HCT116 (cell line): ENCODE results near the gene KLRF2. TPM values are rescaled to one million over a fixed set of nuclear protein-coding genes. Genes with fewer than 3 reads are reported as not detected.

Experiments used
- ATAC-seq: fragments of 200-7000 bp; cut with Tn5 transposase; 2 replicates; pipeline ENCODE4 v1.9.1; 2020; ENCODE audit warnings: mild to moderate bottlenecking, moderate library complexity
- BruUV-seq: library from RNA; stranded (reverse); fragments of 400-500 nt; replicated peaks from 2 replicates; lab custom pipeline; 2021; lab: Mats Ljungman, UMichigan
- CTCF ChIA-PET: fragments of 300-600 bp; sonication (Branson Sonifier 250); formaldehyde crosslinking; loops from one replicate; lab custom pipeline; 2021; ENCODE audit warnings: antibody characterized with exemption; lab: Charles Lee
- POLR2A ChIA-PET: fragments of 300-600, 350-600 bp; sonication (Branson Sonifier 250); formaldehyde crosslinking; loops from one replicate; lab custom pipeline; 2021; ENCODE audit warnings: antibody characterized with exemption; lab: Charles Lee
- RAD21 ChIA-PET, 2 experiments: fragments of 300-600 bp; sonication (Branson Sonifier 250); formaldehyde crosslinking; loops; one replicate each; lab custom pipeline; 2023; ENCODE audit warnings: low total read pairs in 2 of 2; ENCODE audit not compliant: uncharacterized antibody in 2 of 2, unreplicated experiment in 2 of 2, low non-redundant PET in 1 of 2; lab: Charles Lee
- DNase-seq: peaks from one replicate; pipeline ENCODE4 v3.0.0-alpha.2; 2010; ENCODE audit warnings: low read depth, low spot score
- H2AFZ ChIP-seq: fragments of 200-600 bp; shearing (Covaris generic), sonication (generic); 2 replicates; pipeline ENCODE4 v1.6.1; 2017; ENCODE audit warnings: low read depth, mixed run types, mixed read lengths, antibody characterized with exemption, low read length; ENCODE audit not compliant: poor library complexity, severe bottlenecking
- H3K27ac ChIP-seq: 2 replicates; pipeline ENCODE4 v1.5.1; 2012; ENCODE audit warnings: low read depth, low read length
- H3K27me3 ChIP-seq: fragments of 200-600 bp; sonication (generic); 2 replicates; pipeline ENCODE4 v1.6.1; 2016; ENCODE audit warnings: mixed run types, low read length, mixed read lengths; ENCODE audit not compliant: insufficient read depth
- H3K36me3 ChIP-seq, 2 experiments: fragments of 200-500 bp in 1 of 2; fragments of 200-600 bp in 1 of 2; sonication (Bioruptor generic) in 1 of 2; sonication (generic) in 1 of 2; 2 replicates each; pipeline versions ENCODE4 v1.5.1 to v1.6.1; 2014 to 2016; ENCODE audit warnings: low read length in 2 of 2, inconsistent platforms in 1 of 2, mixed read lengths in 1 of 2, mixed run types in 1 of 2; ENCODE audit not compliant: insufficient read depth in 2 of 2, control insufficient read depth in 1 of 2
- H3K4me1 ChIP-seq, 2 experiments: fragments of 200-600 bp in 1 of 2; sonication (generic) in 1 of 2; 2 replicates each; pipeline versions ENCODE4 v1.5.1 to v1.6.1; 2012 to 2017; ENCODE audit warnings: low read length in 2 of 2, inconsistent platforms in 1 of 2, mild to moderate bottlenecking in 1 of 2, mixed read lengths in 1 of 2, mixed run types in 1 of 2, moderate library complexity in 1 of 2; ENCODE audit not compliant: insufficient read depth in 2 of 2, control insufficient read depth in 1 of 2
- H3K4me2 ChIP-seq: fragments of 200-600 bp; sonication (generic); 2 replicates; pipeline ENCODE4 v1.6.1; 2017; ENCODE audit warnings: mixed run types, low read length, mixed read lengths
- H3K4me3 ChIP-seq, 2 experiments: fragments of 200-600 bp in 1 of 2; sonication (generic) in 1 of 2; replicated peaks in 1 of 2; 2 replicates each; pipeline ENCODE4 v1.5.1; 2011 to 2016; ENCODE audit warnings: low read length in 2 of 2, control low read depth in 1 of 2, low read depth in 1 of 2, mild to moderate bottlenecking in 1 of 2, mixed read lengths in 1 of 2, mixed run types in 1 of 2
- H3K79me2 ChIP-seq: fragments of 200-600 bp; sonication (generic); 2 replicates; pipeline ENCODE4 v1.6.1; 2017; ENCODE audit warnings: mild to moderate bottlenecking, mixed run types, low read length, moderate library complexity, mixed read lengths; ENCODE audit not compliant: insufficient read depth
- H3K9ac ChIP-seq: fragments of 200-600 bp; sonication (generic); 2 replicates; pipeline ENCODE4 v1.6.1; 2016; ENCODE audit warnings: low read length, mixed read lengths
- H3K9me2 ChIP-seq: fragments of 200-600 bp; sonication (generic), shearing (Covaris generic); 2 replicates; pipeline ENCODE4 v1.6.1; 2017; ENCODE audit warnings: mixed run types, mild to moderate bottlenecking, moderate library complexity; ENCODE audit not compliant: insufficient read depth
- H3K9me3 ChIP-seq, 2 experiments: fragments of 200-500 bp in 1 of 2; fragments of 200-600 bp in 1 of 2; sonication (Bioruptor generic) in 1 of 2; sonication (generic) in 1 of 2; 2 replicates each; pipeline ENCODE4 v1.6.1; 2014 to 2017; ENCODE audit warnings: low read length in 2 of 2, mixed read lengths in 2 of 2, inconsistent platforms in 1 of 2, low read depth in 1 of 2, mild to moderate bottlenecking in 1 of 2, mixed run types in 1 of 2, moderate library complexity in 1 of 2; ENCODE audit not compliant: control insufficient read depth in 1 of 2, insufficient read depth in 1 of 2
- H4K20me1 ChIP-seq: fragments of 200-600 bp; sonication (generic), shearing (Covaris generic); 2 replicates; pipeline ENCODE4 v1.6.1; 2017; ENCODE audit warnings: mixed run types, mild to moderate bottlenecking, moderate library complexity; ENCODE audit not compliant: insufficient read depth
- CEBPB ChIP-seq: IDR thresholded peaks from 2 replicates; pipeline ENCODE4 v1.6.1; 2012; ENCODE audit warnings: low read depth
- EGR1 ChIP-seq: IDR thresholded peaks from 2 replicates; pipeline ENCODE4 v1.6.1; 2012; ENCODE audit warnings: low read depth
- ELF1 ChIP-seq: IDR thresholded peaks from 2 replicates; pipeline ENCODE4 v1.6.1; 2012; ENCODE audit warnings: low read depth, borderline replicate concordance
- EZH2phosphoT487 ChIP-seq: fragments of 200-600 bp; IDR thresholded peaks from 2 replicates; pipeline ENCODE4 v1.6.1; 2018; ENCODE audit warnings: antibody characterized with exemption, borderline replicate concordance
- FOSL1 ChIP-seq: IDR thresholded peaks from 2 replicates; pipeline ENCODE4 v1.6.1; 2012; ENCODE audit warnings: low read depth
- JUND ChIP-seq: IDR thresholded peaks from 2 replicates; pipeline ENCODE4 v1.6.1; 2012
- POLR2A ChIP-seq: IDR thresholded peaks from 2 replicates; pipeline ENCODE4 v1.7.0; 2011; ENCODE audit warnings: borderline replicate concordance; ENCODE audit not compliant: insufficient read depth, insufficient read length; ENCODE audit errors: extremely low read depth
- POLR2AphosphoS5 ChIP-seq: IDR thresholded peaks from 2 replicates; pipeline ENCODE4 v1.6.1; 2011; ENCODE audit warnings: mild to moderate bottlenecking, low read depth, low read length, moderate library complexity
- RAD21 ChIP-seq: IDR thresholded peaks from 2 replicates; pipeline ENCODE4 v1.6.1; 2012; ENCODE audit warnings: low read depth, mild to moderate bottlenecking
- REST ChIP-seq: IDR thresholded peaks from 2 replicates; pipeline ENCODE4 v1.6.1; 2012; ENCODE audit warnings: low read depth
- SIN3A ChIP-seq: IDR thresholded peaks from 2 replicates; pipeline ENCODE4 v1.6.1; 2012; ENCODE audit warnings: low read depth
- YY1 ChIP-seq: IDR thresholded peaks from 2 replicates; pipeline ENCODE4 v1.6.1; 2011; ENCODE audit warnings: low read length, low read depth, moderate library complexity, mild to moderate bottlenecking; ENCODE audit not compliant: insufficient replicate concordance; ENCODE audit errors: extremely low read depth
- ZFX ChIP-seq: fragments of 450-650 bp; IDR thresholded peaks from 2 replicates; pipeline ENCODE4 v1.6.1; 2017
- intact Hi-C: fragments of 100-400 bp; cut with micrococcal nuclease; formaldehyde crosslinking; loops from 2 replicates; pipeline ENCODE4 v1.10.0; 2022
- total RNA-seq: library from RNA; stranded (reverse); gene quantifications from one replicate; pipeline ENCODE4 v1.2.1, GENCODE V29; 2021; ENCODE audit not compliant: unreplicated experiment
- TF ChIP-seq, protein P1 (sequence below): IDR thresholded peaks from 2 replicates; pipeline ENCODE4 v1.6.1; 2012

KLRF2 gene
- total RNA-seq, 1 experiment from 2014 or later: not detected

- no peak for TF ChIP-seq REST
Observed at GRCh38 chr12:9848899-9849298, 32.4 kb upstream of the KLRF2 start (continued).

GRCh38 chr12:9851050-9851449, 30.2 kb upstream of the KLRF2 start:
- ATAC-seq: no peak
- DNase-seq: no peak
- TF ChIP-seq POLR2AphosphoS5 (no peak), FOSL1 (no peak), REST (no peak), POLR2A (no peak), SIN3A (no peak), EZH2phosphoT487 (no peak), CEBPB (no peak), ELF1 (no peak), RAD21 (no peak), JUND (no peak), EGR1 (no peak), ZFX (no peak), YY1 (no peak)
- TF ChIP-seq, protein P1, sequence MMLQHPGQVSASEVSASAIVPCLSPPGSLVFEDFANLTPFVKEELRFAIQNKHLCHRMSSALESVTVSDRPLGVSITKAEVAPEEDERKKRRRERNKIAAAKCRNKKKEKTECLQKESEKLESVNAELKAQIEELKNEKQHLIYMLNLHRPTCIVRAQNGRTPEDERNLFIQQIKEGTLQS: no peak
- TF ChIP-seq, all 23 proteins: peak for 0
- intact Hi-C loops: no loop called here
- RAD21 ChIA-PET: no interaction called here
- H3K4me2 ChIP-seq: no peak overlapping the region
- no peak overlapping the region for H3K27ac ChIP-seq
- H3K4me1 ChIP-seq: no peaks in the 10 kb centered on the region
- CTCF ChIA-PET: no interaction called here
- no peaks in the 10 kb centered on the region for H3K9me3 ChIP-seq
- H3K9ac ChIP-seq: no peak overlapping the region
- no peak overlapping the region for H2AFZ ChIP-seq
- POLR2A ChIA-PET: no interaction called here
- H3K79me2 ChIP-seq: no peaks in the 10 kb centered on the region
- H3K27me3 ChIP-seq: peaks cover 55% of the 10 kb centered on the region
- BruUV-seq: no TSS peak
- H3K4me3 ChIP-seq: no peak overlapping the region
- H4K20me1 ChIP-seq: no peaks in the 10 kb centered on the region
- no peaks in the 10 kb centered on the region for H3K36me3 ChIP-seq
- H3K9me2 ChIP-seq: no peaks in the 10 kb centered on the region
